CD4-positive, alpha-beta T cell treated with Interleukin-21 for 1 hour (primary cell): ENCODE measurements around the gene AKAP13.
"Not testable (repeated sequence)": the region's sequence is repeated elsewhere in the genome, so short reads cannot be mapped to it uniquely, and the experiment has no call there.

Experiments
- DNase-seq: peaks from one replicate; pipeline ENCODE4 v3.0.0-alpha.2; 2020

Gene AKAP13

DNA sequence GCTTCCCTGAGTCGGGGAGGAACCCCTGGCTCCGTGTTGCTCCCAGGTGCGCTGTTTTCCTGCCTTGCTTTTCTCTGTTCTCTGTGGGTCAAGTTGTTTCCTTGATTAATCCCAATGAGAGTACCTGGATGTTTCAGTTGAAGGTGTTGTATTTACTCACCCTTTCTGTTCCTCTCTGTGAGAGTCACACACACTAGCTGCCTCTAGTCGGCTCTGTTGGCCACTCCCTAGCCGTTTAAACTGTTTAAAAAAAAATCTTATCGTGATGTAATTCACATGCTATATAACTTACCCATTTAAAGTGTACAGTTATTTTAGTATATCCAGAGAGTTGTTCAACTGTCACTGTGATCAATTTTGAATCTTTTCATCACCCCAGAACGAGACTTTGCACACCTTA lies 74.0 kb downstream of the AKAP13 start:
- no peak for DNase-seq

GRCh38 chr15:85455891-85456290 lies 75.5 kb downstream of the AKAP13 start:
- no peak for DNase-seq

- no peak for DNase-seq
Measured at GRCh38 chr15:85456798-85457197, 76.4 kb downstream of the AKAP13 start.

DNA sequence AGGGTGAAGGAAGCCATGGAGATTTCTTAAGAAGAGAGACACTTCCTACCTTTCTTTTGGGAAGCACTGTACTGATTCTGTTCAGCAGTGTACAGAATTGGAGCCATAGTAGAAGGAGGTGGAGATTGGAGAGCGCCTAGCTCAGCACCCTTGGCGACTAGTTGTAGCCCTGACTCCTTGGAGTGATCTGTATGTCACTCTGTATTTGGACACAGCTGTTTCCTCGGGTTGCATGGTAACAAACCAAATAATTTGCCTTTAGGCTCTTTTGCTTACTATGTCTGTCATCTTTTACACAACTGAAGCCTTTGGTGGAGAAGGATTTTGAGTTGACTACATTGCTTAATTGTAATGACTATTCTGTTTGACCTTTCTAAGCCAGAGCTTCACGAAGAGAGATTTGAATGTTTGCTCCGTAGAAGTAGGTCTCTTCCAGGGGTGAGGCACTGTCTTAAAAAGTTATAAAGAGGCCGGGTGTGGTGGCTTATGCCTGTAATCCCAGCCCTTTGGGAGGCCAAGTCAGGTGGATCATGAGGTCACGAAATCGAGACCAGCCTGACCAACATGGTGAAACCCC lies 77.1 kb downstream of the AKAP13 start:
- no peak for DNase-seq

GRCh38 chr15:85458764-85459163 lies 78.4 kb downstream of the AKAP13 start:
- DNase-seq: no peak

DNA sequence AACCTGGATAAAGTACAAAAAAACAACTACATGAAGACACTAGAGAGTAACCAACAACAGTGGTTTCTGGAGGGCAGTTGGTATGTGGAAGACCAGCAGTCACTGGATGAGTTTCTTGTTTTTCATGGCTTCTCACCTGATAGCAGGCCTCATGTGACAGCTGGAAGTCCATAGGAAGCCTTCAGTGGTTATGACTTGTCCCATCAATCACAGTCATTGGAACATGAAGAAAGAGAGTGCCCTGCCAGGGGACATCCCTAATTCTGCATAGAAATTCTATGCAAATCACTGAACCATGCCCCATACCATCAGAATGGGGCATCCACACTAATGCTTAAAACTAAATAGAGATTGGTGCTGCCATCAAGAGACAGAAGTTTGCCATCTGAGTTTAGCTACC lies 81.6 kb downstream of the AKAP13 start:
- no peak for DNase-seq

DNA sequence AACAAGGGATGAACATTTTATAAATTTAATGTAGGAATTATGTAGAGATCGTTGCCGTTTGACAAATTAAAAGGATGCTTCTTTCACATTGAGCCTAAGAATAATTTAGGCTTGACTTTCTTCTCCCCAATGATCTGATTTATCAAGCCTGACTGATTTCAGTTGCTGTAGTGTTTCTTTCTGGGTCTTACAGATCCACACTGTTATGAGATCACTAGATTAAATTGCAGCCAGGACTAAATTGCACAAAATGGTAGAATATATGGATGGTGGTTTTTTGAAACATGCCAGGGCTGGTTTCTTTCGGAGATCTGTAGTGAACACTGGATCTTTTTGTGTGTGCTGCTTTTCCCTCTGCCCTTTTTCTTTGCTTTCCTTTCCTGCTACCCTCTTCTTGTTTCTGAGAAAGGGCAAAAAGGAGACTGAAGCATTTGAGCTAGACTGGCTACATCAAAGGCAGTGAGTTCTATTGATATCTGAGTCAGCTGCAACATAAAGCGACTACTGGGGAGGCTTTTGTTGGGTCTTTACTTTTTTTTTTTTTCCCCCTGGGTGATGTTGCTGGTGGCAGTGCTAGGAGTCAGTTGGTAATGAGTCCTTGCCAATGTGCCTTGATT lies 83.0 kb downstream of the AKAP13 start:
- no peak for DNase-seq

GRCh38 chr15:85463976-85464375 lies 83.6 kb downstream of the AKAP13 start:
- no peak for DNase-seq

DNA sequence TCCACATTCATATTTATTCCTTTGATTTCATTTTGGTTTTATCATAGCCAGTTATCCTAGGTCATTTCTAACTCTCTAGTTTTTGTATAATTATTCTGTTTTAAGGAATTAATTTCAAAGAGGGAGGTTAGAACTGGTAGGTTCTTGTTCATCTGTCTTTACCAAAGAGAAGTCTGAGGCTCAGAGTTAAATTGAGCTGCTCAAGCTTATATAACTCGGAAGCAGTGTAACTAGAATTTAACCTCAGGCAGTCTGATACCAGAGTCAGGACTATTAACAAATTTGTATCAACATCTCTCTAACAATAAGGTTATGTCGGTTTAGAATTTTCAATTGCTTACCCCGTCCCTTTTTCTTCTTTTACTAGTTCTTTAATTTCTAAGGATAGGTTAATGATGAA lies 84.1 kb downstream of the AKAP13 start:
- DNase-seq: no peak

DNA sequence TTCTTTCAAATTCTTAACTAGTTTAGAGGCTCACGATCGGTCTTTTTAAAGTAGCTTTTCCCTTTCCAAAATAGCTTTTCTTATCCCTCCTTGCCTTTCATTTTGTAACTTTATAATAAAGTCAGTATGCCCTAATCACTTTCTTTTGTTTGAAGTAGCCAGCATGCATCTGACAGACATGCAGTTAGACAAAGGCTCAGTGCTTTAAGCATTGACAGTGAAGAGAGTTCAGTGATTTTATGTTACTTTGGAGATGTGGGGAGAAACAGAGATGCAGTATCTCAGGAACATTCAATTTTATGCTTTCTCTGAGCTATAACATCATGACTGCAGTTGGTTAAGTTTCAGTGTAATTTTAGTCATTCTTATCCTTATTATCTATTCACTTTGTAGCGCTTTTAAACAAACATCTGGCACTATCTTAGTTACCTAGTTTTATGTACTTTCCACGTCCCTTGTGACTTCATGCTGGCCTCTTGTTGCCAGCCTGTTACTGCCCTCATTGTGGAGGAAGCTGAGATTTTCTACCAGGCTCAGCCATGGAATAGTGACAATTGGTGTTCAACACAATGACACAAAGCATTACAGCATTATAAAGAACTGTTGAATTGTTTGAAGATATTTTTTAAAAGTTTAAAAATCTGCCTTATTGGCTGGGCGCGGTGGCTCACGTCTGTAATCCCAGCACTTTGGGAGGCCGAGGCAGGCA lies 90.3 kb downstream of the AKAP13 start:
- no peak for DNase-seq

- no peak for DNase-seq
Measured at GRCh38 chr15:85472349-85472748, 91.9 kb downstream of the AKAP13 start.

DNA sequence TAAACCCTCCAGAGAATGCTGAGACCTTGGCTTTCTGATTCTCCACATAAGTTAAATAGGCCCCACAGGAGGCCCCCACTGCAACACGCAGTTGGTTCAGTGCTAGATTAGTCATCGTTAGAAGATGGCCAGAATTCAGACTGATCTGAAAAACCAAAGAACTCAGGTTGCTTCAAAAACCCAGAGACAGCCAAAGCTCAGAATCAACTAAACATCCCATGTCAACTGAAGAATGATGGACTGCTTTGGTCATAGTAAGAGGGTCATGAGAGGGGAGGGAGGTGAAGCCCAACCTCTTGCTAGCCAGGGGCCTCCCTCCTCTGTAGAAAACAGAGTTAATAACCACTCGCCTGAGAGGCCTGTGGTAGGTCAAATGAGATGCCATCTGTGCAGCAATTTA lies 93.1 kb downstream of the AKAP13 start:
- DNase-seq: no peak

DNA sequence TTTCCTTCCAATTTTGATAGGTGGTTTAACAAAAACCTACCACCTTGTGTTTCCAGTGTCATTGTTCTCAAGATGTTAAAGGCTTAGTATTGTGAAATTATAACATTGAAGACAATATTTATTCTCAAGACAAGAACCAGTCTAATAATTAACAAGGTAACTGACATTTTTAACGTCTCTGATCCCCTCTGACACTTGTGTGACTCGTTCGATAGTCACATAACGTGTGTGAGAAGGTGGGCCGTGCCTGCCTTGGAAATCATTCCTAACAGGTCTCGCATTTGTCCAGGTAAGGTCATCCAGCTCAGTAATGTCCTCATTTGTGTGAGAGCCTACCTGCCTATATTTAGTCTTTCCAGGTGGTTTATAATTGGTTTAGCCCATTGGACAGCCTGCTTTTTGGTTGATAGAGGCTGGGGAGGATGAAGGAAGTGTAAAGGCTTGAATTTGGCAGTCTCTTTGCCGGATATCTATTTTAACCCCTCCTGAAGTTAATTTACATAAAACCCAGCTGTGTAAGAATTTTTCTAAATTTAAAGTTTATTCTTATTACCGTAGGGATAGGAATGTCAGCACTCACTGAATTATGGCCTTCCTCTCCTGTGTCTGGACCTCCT lies 94.4 kb downstream of the AKAP13 start:
- no peak for DNase-seq

DNA sequence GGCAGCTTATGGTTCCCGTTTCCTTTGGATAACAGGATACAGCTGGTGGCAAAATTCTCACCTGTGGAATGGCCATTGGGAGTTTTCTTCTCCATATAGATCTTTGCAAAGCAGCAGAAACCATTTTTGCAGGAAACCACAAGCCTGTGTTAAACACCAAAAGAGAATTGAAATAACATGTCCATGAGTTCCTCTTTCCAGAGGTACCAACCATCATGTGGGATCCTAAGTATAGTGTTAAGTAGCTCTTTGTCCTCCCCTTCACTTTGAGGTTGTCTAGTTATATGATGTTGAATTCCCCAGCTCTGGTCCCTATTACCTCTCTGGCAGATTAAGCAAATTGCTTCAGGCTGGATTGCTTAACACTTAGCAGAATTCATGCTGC lies 94.9 kb downstream of the AKAP13 start:
- DNase-seq: no peak

GRCh38 chr15:85475711-85476110 lies 95.3 kb downstream of the AKAP13 start:
- DNase-seq: no peak

DNA sequence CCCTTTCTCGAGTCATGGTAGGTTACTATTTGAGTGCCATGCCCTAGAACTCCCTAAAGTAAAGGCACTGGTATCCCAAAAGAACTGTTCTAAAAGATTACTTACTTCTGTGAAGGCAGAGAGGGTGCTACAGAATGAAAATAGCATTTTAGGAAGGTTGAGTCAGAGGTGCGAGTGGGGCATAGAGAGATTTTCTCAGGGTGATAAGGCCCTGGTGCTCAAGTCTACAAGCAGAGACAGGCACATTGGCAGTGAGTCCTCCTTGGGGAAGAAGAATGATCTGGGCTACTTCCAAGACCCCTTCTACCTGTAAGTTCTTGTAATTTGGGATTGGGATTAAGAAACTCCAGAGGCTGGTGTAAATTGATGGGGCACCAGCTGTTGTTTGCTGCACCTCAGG lies 96.7 kb downstream of the AKAP13 start:
- DNase-seq: no peak

DNA sequence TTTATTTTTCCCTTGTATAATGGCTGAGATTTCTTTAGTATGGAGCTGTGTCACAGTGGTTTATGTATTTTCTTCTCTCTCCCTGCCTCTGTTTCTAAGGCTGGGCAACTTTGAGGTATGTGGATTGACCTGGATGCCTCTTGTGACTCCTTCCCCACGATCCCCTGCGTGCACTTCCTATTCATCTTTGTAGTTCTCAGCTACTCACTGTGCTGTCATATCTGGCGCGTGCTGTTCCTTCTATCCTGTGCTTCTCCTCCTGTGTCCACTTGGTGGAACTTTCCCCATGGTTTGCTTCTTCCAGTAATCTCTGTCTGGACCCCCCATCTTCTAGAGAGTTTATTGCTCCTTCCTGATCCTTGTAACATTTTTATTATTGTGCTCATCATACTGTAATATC lies 97.3 kb downstream of the AKAP13 start:
- no peak for DNase-seq

- no peak for DNase-seq
Measured at GRCh38 chr15:85479071-85479647, 98.8 kb downstream of the AKAP13 start.

- DNase-seq: no peak
Measured at GRCh38 chr15:85480923-85481322, 100.5 kb downstream of the AKAP13 start.

GRCh38 chr15:85481543-85481942 lies 101.1 kb downstream of the AKAP13 start:
- not testable (repeated sequence) for DNase-seq

- no peak for DNase-seq
Measured at GRCh38 chr15:85482894-85483293, 102.5 kb downstream of the AKAP13 start.

DNA sequence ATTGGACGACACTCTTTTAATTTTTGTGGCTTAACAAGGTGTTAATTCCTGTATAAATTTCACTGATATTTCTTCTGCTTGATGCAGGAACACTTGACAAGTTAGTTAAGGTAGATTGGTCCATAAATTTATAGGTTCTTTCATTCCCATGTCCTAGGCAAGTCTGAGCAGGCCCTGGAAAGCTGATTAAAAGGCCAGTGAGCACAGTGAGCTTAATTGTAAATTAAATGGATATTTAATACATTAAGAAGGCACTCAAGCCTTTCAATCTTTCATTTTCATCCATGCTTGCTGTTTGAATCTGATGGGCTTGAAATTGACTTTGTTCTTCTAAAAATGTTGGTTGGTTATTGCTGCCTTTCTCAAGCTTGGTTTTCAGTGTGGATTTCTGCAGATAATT lies 103.6 kb downstream of the AKAP13 start:
- DNase-seq: not testable (repeated sequence)

DNA sequence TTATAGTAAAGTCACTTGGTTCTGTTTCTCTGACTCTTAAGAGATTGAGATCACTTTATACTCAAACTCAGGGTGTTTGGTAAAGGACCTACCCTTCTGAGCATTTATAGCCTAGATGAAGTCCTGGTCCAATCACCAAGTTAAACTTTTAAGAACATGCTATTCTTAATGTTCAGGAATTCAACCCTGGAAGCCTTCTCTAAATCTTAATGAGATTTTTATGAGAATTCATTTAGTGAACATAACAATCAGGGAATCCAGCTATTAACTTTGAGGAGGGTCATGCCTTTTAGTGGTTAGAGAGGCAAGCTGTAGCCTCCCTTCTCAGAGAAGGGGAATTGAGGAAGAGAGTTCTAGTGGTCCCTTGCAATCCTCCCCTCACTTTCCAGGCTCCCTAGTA lies 104.5 kb downstream of the AKAP13 start:
- DNase-seq: not testable (repeated sequence)
